Keratinocyte (primary cell): ENCODE data around the gene AAGAB. TPM values are rescaled to one million over a fixed set of nuclear protein-coding genes. Genes with fewer than 3 reads are reported as not detected.

Source experiments
- DNase-seq: peaks from one replicate; pipeline ENCODE4 v3.0.0-alpha.2; 2011; ENCODE audit warnings: low read depth, missing footprints, low spot score
- FAIRE-seq: peaks from 2 replicates; lab custom pipeline; 2011; peaks lifted over from hg19 to GRCh38; lab: Jason Lieb, UNC
- H2AFZ ChIP-seq: 2 replicates; pipeline ENCODE4 v1.6.0; 2012; ENCODE audit warnings: low read length, control low read depth, inconsistent platforms; ENCODE audit not compliant: control insufficient read depth
- H3K27ac ChIP-seq: 2 replicates; pipeline ENCODE4 v1.5.1; 2011; ENCODE audit warnings: low read length; ENCODE audit not compliant: control insufficient read depth, insufficient read depth
- H3K27me3 ChIP-seq: 3 replicates; pipeline ENCODE4 v1.6.0; 2011; ENCODE audit warnings: low read length; ENCODE audit not compliant: control insufficient read depth, insufficient read depth; ENCODE audit errors: extremely low read depth
- H3K36me3 ChIP-seq, 2 experiments: 2 replicates in 1 of 2; 3 replicates in 1 of 2; pipeline ENCODE4 v1.5.1; 2011; ENCODE audit warnings: low read length in 2 of 2, mild to moderate bottlenecking in 1 of 2; ENCODE audit not compliant: control insufficient read depth in 2 of 2, insufficient read depth in 2 of 2; ENCODE audit errors: extremely low read depth in 1 of 2
- H3K4me1 ChIP-seq: 3 replicates; pipeline ENCODE4 v1.5.1; 2011; ENCODE audit warnings: low read length; ENCODE audit not compliant: control insufficient read depth, insufficient read depth; ENCODE audit errors: extremely low read depth
- H3K4me2 ChIP-seq: 3 replicates; pipeline ENCODE4 v1.6.0; 2011; ENCODE audit warnings: low read depth, low read length; ENCODE audit not compliant: control insufficient read depth, insufficient read depth; ENCODE audit errors: extremely low read depth
- H3K4me3 ChIP-seq, 3 experiments: fragments of 200-600 bp in 1 of 3; sonication (generic) in 1 of 3; 2 replicates in 2 of 3; 3 replicates in 1 of 3; pipeline ENCODE4 v1.5.1; 2011 to 2016; ENCODE audit warnings: low read length in 3 of 3, mild to moderate bottlenecking in 3 of 3, control low read depth in 2 of 3, inconsistent platforms in 1 of 3, low read depth in 1 of 3, mixed read lengths in 1 of 3, mixed run types in 1 of 3, moderate library complexity in 1 of 3; ENCODE audit not compliant: control insufficient read depth in 2 of 3, insufficient read depth in 2 of 3; ENCODE audit errors: extremely low read depth in 1 of 3
- H3K79me2 ChIP-seq: 2 replicates; pipeline ENCODE4 v1.6.0; 2012; ENCODE audit warnings: low read length; ENCODE audit not compliant: control insufficient read depth, insufficient read depth
- H3K9ac ChIP-seq: 3 replicates; pipeline ENCODE4 v1.6.0; 2011; ENCODE audit warnings: low read length; ENCODE audit not compliant: control insufficient read depth, insufficient read depth; ENCODE audit errors: extremely low read depth
- H3K9me1 ChIP-seq: 3 replicates; pipeline ENCODE4 v1.6.0; 2011; ENCODE audit warnings: low read length; ENCODE audit not compliant: control insufficient read depth, insufficient read depth; ENCODE audit errors: extremely low read depth
- H3K9me3 ChIP-seq: 2 replicates; pipeline ENCODE4 v1.5.1; 2012; ENCODE audit warnings: low read depth, low read length; ENCODE audit not compliant: control insufficient read depth
- H4K20me1 ChIP-seq: 3 replicates; pipeline ENCODE4 v1.6.0; 2011; ENCODE audit warnings: low read length; ENCODE audit not compliant: control insufficient read depth, insufficient read depth; ENCODE audit errors: extremely low read depth
- EZH2 ChIP-seq: IDR thresholded peaks from one replicate; pipeline ENCODE4 v1.6.1; 2012; ENCODE audit warnings: inconsistent platforms, mild to moderate bottlenecking, low read length, moderate library complexity
- dilution Hi-C: fragments of 300-500 bp; cut with MboI; formaldehyde crosslinking; loops from one replicate; pipeline ENCODE4 v1.7.0; 2020; ENCODE audit warnings: low sequenced_read_pairs; ENCODE audit not compliant: extremely low pct_ligation_motif_present
- polyA plus RNA-seq, 5 experiments: library from polyadenylated mRNA; depleted of rRNA in 3 of 5; stranded (reverse) in 3 of 5; stranded (forward) in 1 of 5; unstranded in 1 of 5; fragments of >200 nt; gene quantifications; 1 replicate in 1 of 5; 2 replicates in 3 of 5; 3 replicates in 1 of 5; pipeline versions ENCODE4 v1.2.1 to v1.2.3, GENCODE V29; 2011 to 2012; ENCODE audit warnings: missing spikeins in 2 of 5, low read depth in 1 of 5, low replicate concordance in 1 of 5
- TF ChIP-seq, protein P1 (sequence below), 3 experiments: IDR thresholded peaks in 1 of 3; conservative IDR thresholded peaks in 1 of 3; optimal IDR thresholded peaks in 1 of 3; 2 replicates in 2 of 3; 3 replicates in 1 of 3; pipeline versions ENCODE3 to v1.5.1; 2011; ENCODE audit warnings: low read length in 3 of 3, mild to moderate bottlenecking in 3 of 3, moderate library complexity in 2 of 3, control low read depth in 1 of 3, inconsistent platforms in 1 of 3; ENCODE audit not compliant: insufficient read depth in 2 of 3; ENCODE audit errors: extremely low read depth in 1 of 3

AAGAB gene
- polyA plus RNA-seq, 1 donor (not counting 4 experiments of a cell fraction or from before 2014, with no cell fraction given), result 82.7 TPM

DNA sequence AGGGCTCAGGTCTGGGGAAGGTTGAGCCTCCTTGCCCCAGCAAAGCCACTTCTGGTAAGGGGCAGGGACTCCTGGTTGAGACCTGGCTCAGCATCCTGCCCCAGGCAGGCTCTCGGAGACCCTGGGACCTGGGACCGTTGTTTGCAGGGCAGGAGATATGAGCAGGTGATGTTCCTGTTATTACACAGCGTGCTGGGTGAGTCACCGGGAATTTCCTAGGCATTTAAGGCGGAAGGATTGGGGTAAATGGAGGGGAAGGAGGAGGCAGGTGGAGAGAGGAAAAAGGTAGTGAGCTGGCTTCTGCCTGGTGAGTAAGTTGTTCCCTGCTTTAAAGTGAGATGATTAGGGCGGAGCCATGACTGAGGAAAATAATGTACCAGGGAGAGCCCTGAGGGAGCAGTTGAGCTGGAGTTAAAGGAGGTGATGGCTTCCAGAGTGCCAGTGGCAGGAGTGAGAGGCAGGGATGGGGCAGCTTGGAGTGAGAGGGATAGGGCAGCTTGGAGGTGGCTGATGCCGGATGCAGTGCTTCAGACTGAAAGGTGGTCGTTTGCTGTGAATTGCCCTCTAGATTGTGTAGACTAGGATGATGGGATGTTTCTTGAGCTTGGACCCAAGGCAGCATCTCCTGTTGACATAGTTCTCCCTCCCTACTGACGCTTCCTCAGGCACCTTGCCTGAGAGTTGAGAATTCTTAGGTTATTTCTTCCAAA lies 79.4 kb downstream of the AAGAB start:
- Histone ChIP-seq H2AFZ (no peak overlapping the region), H3K9ac (peak overlapping the region; percentile 54), H3K27me3 (no peaks in the 10 kb centered on the region), H3K4me2 (peak overlapping the region; percentile 50), H3K9me1 (peaks cover 3% of the 10 kb centered on the region), H4K20me1 (no peaks in the 10 kb centered on the region), H3K4me1 (peaks cover 55% of the 10 kb centered on the region), H3K27ac (peak overlapping the region; percentile 79), H3K79me2 (peaks cover 29% of the 10 kb centered on the region), H3K9me3 (no peaks in the 10 kb centered on the region), H3K4me3 (peak overlapping the region in 1 of 3 experiments; percentile 37), H3K36me3 (peaks cover 29 to 62% of the 10 kb centered on the region in 2 experiments)
- TF ChIP-seq, protein P1, sequence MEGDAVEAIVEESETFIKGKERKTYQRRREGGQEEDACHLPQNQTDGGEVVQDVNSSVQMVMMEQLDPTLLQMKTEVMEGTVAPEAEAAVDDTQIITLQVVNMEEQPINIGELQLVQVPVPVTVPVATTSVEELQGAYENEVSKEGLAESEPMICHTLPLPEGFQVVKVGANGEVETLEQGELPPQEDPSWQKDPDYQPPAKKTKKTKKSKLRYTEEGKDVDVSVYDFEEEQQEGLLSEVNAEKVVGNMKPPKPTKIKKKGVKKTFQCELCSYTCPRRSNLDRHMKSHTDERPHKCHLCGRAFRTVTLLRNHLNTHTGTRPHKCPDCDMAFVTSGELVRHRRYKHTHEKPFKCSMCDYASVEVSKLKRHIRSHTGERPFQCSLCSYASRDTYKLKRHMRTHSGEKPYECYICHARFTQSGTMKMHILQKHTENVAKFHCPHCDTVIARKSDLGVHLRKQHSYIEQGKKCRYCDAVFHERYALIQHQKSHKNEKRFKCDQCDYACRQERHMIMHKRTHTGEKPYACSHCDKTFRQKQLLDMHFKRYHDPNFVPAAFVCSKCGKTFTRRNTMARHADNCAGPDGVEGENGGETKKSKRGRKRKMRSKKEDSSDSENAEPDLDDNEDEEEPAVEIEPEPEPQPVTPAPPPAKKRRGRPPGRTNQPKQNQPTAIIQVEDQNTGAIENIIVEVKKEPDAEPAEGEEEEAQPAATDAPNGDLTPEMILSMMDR (optimal IDR thresholded peaks at IDR 0.05 in 1 of 3, IDR thresholded peaks at IDR 0.05 in 1 of 3, conservative IDR thresholded peaks at IDR 0.05 in 1 of 3; ENCODE audit: extremely low read depth in 1 of 3, insufficient read depth in 2 of 3, low read length in 3 of 3), result peak in 1 of 3 experiments; percentile 5
- TF ChIP-seq EZH2, result no peak
- dilution Hi-C loops, result no loop called here
- FAIRE-seq (peak; percentile 92), DNase-seq (peak; percentile 95)

DNA sequence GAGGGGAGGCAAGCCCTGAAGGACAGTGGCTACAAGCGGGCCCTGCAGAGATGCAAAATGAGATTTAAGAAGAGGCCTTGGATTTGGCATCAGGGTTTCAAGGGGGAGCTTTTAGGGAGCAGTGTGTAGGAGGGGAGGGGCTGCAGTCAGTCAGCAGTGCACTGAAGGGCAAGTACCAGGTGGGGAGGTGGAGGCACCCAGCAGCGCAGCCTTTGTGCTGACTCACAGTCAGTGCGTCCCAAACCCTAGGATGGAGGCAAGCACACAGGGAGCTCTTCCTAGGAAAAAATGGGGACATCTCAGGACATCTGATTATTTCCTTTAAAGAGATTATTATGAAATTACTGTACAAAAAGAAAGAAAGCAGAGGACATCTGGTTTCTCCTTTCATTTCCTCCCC lies 80.0 kb downstream of the AAGAB start:
- Histone ChIP-seq H3K9me1 (peaks cover 3% of the 10 kb centered on the region), H4K20me1 (no peaks in the 10 kb centered on the region), H3K9ac (peak overlapping the region; percentile 54), H2AFZ (no peak overlapping the region), H3K9me3 (no peaks in the 10 kb centered on the region), H3K36me3 (peaks cover 24 to 62% of the 10 kb centered on the region in 2 experiments), H3K27ac (peak overlapping the region; percentile 79), H3K4me2 (peak overlapping the region; percentile 50), H3K4me3 (peak overlapping the region in 1 of 3 experiments; percentile 37), H3K4me1 (peaks cover 55% of the 10 kb centered on the region), H3K79me2 (peaks cover 26% of the 10 kb centered on the region), H3K27me3 (no peaks in the 10 kb centered on the region)
- dilution Hi-C loops, result no loop called here
- no peak for FAIRE-seq
- DNase-seq, result no peak
- TF ChIP-seq EZH2, result no peak
- TF ChIP-seq, protein P1 (optimal IDR thresholded peaks at IDR 0.05 in 1 of 3, IDR thresholded peaks at IDR 0.05 in 1 of 3, conservative IDR thresholded peaks at IDR 0.05 in 1 of 3; ENCODE audit: extremely low read depth in 1 of 3, insufficient read depth in 2 of 3, low read length in 3 of 3), result no peak
